Stimulated activated naive B cell treated with anti-CD40 and anti-IgM and Interleukin-4, amounts not matched to agents 10 μg/mL and 1 μg/mL and 100 μg/mL, for 72 hours (primary cell): ENCODE results near the gene SEMA3E.
"Not testable (repeated sequence)": the region's sequence is repeated elsewhere in the genome, so short reads cannot be mapped to it uniquely, and the experiment has no call there.

Experiments used
- ATAC-seq, 2 donors: fragments of 150-1000 bp; cut with Tn5 transposase; replicated peaks; 2 replicates each; pipeline ENCODE4 v1.10.0; 2021; ENCODE audit warnings: moderate library complexity in 1 of 2
- DNase-seq: peaks from one replicate; pipeline ENCODE4 v3.0.0; 2021
- H3K27ac Mint-ChIP-seq: one replicate; pipeline ENCODE4 v1.8.0; 2022; ENCODE audit warnings: mild to moderate bottlenecking, mixed read lengths
- H3K27me3 Mint-ChIP-seq, 2 donors: one replicate each; pipeline ENCODE4 v1.8.0; 2022; ENCODE audit warnings: mixed read lengths in 2 of 2
- H3K36me3 Mint-ChIP-seq, 2 donors: one replicate each; pipeline ENCODE4 v1.8.0; 2022; ENCODE audit warnings: mixed read lengths in 2 of 2, mild to moderate bottlenecking in 1 of 2
- H3K4me1 Mint-ChIP-seq, 2 donors: one replicate each; pipeline ENCODE4 v1.8.0; 2022; ENCODE audit warnings: mixed read lengths in 2 of 2, mild to moderate bottlenecking in 1 of 2
- H3K4me3 Mint-ChIP-seq, 2 donors: one replicate each; pipeline ENCODE4 v1.8.0; 2022; ENCODE audit warnings: mild to moderate bottlenecking in 2 of 2, mixed read lengths in 2 of 2, moderate library complexity in 1 of 2
- H3K9me3 Mint-ChIP-seq, 2 donors: one replicate each; pipeline ENCODE4 v1.8.0; 2022; ENCODE audit warnings: mixed read lengths in 2 of 2, mild to moderate bottlenecking in 1 of 2

Gene SEMA3E

GRCh38 chr7:83648464-83649241 is at the start of gene SEMA3E:
TSS of gene SEMA3E (minus strand) at chr7:83649139.
- Mint-ChIP-seq H3K4me3 (no peak within 1 kb of the TSS), H3K36me3 (no peaks in the 10 kb centered on the region), H3K4me1 (no peaks in the 10 kb centered on the region), H3K27me3 (peaks cover 5 to 15% of the 10 kb centered on the region in 2 donors), H3K9me3 (no peaks in the 10 kb centered on the region), H3K27ac (no peak within 1 kb of the TSS)
- ATAC-seq (no peak), DNase-seq (no peak)

DNA sequence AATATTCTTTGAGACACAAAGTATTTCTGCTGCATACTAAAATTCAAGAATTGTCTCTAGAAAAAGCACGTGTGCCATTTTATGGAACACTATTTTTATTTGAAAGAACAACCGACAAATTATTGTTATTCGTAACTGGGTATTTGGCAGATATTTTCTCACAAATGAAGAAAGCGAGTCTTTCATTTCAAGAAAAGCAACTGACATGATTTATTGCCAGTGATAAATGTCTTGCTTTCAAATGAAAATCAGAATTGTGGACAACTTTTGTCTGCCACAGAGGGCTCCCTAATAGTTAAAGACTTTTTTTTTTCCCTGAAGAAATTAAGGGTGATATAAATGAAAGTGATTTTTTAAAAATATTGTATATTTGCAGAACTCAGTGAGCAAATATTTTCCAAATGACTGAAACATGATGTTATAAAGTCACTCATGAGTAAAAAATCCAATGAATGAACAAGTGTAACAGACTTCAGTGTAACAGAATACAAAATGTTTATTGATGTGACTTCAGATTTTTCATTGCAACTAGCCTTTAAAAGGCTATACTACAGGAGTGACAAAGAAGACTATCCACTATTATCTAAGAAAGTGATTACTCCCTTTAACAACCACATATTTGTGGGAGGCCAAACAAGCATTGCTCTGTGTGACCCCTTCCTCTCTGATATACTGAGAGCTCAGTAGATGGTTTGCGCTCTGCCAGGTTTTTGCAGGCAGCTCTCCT is 49.0 kb upstream of the SEMA3E start:
- DNase-seq (no peak), ATAC-seq (no peak)
- Mint-ChIP-seq H3K27ac (no peak overlapping the region), H3K4me3 (no peak overlapping the region), H3K4me1 (no peaks in the 10 kb centered on the region), H3K27me3 (no peaks in the 10 kb centered on the region), H3K36me3 (no peaks in the 10 kb centered on the region), H3K9me3 (peaks cover 0 to 5% of the 10 kb centered on the region in 2 donors)

DNA sequence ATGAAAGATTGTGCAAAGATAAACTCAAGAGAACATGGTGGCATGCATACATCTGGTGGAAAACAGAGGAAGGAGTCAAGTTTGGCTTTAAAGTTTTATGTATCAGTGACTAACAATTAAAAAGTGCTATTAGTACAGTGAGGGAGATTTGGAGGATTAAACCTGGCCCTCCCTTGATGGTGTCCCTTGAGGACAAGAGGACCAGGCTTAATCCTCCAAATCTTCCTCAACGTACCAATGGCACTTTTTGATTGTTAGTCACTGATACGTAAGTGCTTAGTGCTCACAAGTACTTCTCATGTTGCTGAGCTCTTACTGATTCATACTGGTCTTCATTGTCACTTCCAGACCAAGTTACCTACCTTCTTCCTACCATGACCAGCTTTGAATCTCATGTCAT is 47.2 kb upstream of the SEMA3E start:
- no peaks in the 10 kb centered on the region for H3K4me1 Mint-ChIP-seq
- ATAC-seq (no peak), DNase-seq (no peak)
- H3K36me3 Mint-ChIP-seq, result no peaks in the 10 kb centered on the region
- H3K27me3 Mint-ChIP-seq, result no peaks in the 10 kb centered on the region
- H3K4me3 Mint-ChIP-seq, result no peak overlapping the region
- H3K9me3 Mint-ChIP-seq, result peaks cover 0 to 5% of the 10 kb centered on the region in 2 donors
- no peak overlapping the region for H3K27ac Mint-ChIP-seq

DNA sequence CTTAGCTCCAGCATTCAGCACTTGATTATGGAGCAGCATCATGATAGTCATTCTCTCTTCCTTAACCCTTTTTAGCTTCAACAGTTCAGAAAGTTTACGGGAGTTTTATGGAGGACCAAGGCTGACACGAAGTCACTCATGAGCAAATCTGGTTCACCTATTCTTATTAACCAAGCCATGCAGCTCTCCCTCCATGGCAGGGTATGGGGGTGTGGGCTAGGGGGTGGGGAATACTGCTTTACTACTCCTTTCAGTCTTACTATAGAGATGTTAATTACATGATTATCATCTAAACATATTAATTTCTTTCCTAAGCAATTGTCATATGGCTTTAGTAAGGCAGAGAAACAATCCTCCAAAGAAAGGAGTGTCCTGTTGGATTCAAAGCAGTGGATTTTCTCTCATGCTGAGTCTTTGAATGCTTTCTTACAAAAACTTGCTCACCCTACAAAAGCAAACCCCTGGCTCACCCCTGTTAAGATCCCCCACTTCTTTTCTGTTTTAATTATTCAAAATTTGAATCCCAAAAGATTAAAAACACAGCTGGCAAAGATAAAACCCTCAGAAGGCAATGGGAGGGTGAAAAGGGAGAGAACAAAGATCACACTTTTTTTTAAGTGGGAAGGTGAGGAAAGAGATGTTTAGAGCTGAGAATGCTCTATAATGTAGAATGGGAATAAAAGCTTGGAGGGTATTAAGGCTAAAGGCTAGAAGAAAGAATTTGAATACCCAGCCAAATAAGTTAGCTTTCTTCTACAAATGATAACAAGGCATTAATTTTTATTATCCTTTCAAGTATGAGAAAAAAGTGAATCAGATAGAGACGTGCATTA is 46.4 kb upstream of the SEMA3E start:
- Mint-ChIP-seq H3K27me3 (no peaks in the 10 kb centered on the region), H3K27ac (no peak overlapping the region), H3K36me3 (no peaks in the 10 kb centered on the region), H3K4me1 (no peaks in the 10 kb centered on the region), H3K4me3 (no peak overlapping the region), H3K9me3 (peaks cover 0 to 5% of the 10 kb centered on the region in 2 donors)
- DNase-seq, result no peak
- no peak for ATAC-seq

- DNase-seq, result no peak
- no peaks in the 10 kb centered on the region for H3K36me3 Mint-ChIP-seq
- H3K27me3 Mint-ChIP-seq, result no peaks in the 10 kb centered on the region
- no peaks in the 10 kb centered on the region for H3K4me1 Mint-ChIP-seq
- no peak for ATAC-seq
- H3K4me3 Mint-ChIP-seq, result no peak overlapping the region
- no peak overlapping the region for H3K27ac Mint-ChIP-seq
- peaks cover 0 to 5% of the 10 kb centered on the region in 2 donors for H3K9me3 Mint-ChIP-seq
These were observed 44.3 kb upstream of the SEMA3E start for GRCh38 chr7:83693256-83693655.

- ATAC-seq (no peak), DNase-seq (no peak)
- Mint-ChIP-seq H3K9me3 (no peaks in the 10 kb centered on the region), H3K4me3 (no peak overlapping the region), H3K27ac (no peak overlapping the region), H3K27me3 (no peaks in the 10 kb centered on the region), H3K4me1 (no peaks in the 10 kb centered on the region), H3K36me3 (no peaks in the 10 kb centered on the region)
These were observed 42.2 kb upstream of the SEMA3E start for GRCh38 chr7:83691095-83691494.

DNA sequence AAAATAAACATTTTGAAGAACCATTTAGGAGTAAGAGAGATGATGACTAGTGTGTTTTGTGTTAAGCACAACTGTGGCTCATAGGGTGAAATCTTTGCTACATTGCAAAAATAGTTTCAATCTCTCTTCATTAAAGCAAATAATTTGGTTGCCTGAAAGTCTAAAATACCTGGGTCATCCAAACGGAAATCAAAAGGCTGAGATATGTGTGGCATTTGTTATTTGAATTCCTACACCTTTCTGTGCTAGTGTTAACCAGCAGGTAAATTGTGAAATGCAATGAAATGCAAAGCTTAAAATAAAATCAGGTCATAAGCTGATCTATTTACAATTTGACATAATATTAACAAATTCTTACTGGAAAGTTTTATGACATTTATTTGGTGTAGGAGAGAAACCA is 40.9 kb upstream of the SEMA3E start:
- Mint-ChIP-seq H3K4me3 (no peak overlapping the region), H3K27me3 (no peaks in the 10 kb centered on the region), H3K36me3 (no peaks in the 10 kb centered on the region), H3K9me3 (no peaks in the 10 kb centered on the region), H3K4me1 (no peaks in the 10 kb centered on the region), H3K27ac (no peak overlapping the region)
- ATAC-seq, result no peak
- no peak for DNase-seq

- DNase-seq (no peak), ATAC-seq (no peak)
- Mint-ChIP-seq H3K4me3 (no peak overlapping the region), H3K27ac (no peak overlapping the region), H3K4me1 (no peaks in the 10 kb centered on the region), H3K9me3 (no peaks in the 10 kb centered on the region), H3K36me3 (no peaks in the 10 kb centered on the region), H3K27me3 (no peaks in the 10 kb centered on the region)
These were observed 37.5 kb upstream of the SEMA3E start for GRCh38 chr7:83686416-83686815.

- no peaks in the 10 kb centered on the region for H3K27me3 Mint-ChIP-seq
- no peaks in the 10 kb centered on the region for H3K4me1 Mint-ChIP-seq
- DNase-seq (no peak), ATAC-seq (no peak)
- H3K36me3 Mint-ChIP-seq, result no peaks in the 10 kb centered on the region
- no peak overlapping the region for H3K4me3 Mint-ChIP-seq
- no peak overlapping the region for H3K27ac Mint-ChIP-seq
- H3K9me3 Mint-ChIP-seq, result no peaks in the 10 kb centered on the region
These were observed 36.0 kb upstream of the SEMA3E start for GRCh38 chr7:83684928-83685327.

GRCh38 chr7:83681200-83681778 is 32.4 kb upstream of the SEMA3E start:
- Mint-ChIP-seq H3K4me1 (no peaks in the 10 kb centered on the region), H3K9me3 (no peaks in the 10 kb centered on the region), H3K4me3 (no peak overlapping the region), H3K27me3 (no peaks in the 10 kb centered on the region), H3K27ac (no peak overlapping the region), H3K36me3 (no peaks in the 10 kb centered on the region)
- ATAC-seq (no peak), DNase-seq (no peak)

GRCh38 chr7:83677180-83677866 is 28.4 kb upstream of the SEMA3E start:
- Mint-ChIP-seq H3K36me3 (no peaks in the 10 kb centered on the region), H3K27me3 (no peaks in the 10 kb centered on the region), H3K4me3 (no peak overlapping the region), H3K27ac (no peak overlapping the region), H3K9me3 (no peaks in the 10 kb centered on the region), H3K4me1 (no peaks in the 10 kb centered on the region)
- DNase-seq, result no peak
- no peak for ATAC-seq

GRCh38 chr7:83673291-83673690 is 24.4 kb upstream of the SEMA3E start:
- H3K4me3 Mint-ChIP-seq, H3K36me3 Mint-ChIP-seq: not testable (repeated sequence)

GRCh38 chr7:83672157-83672556 is 23.2 kb upstream of the SEMA3E start:
- Mint-ChIP-seq H3K36me3 (no peaks in the 10 kb centered on the region), H3K4me1 (no peaks in the 10 kb centered on the region), H3K27ac (no peak overlapping the region), H3K4me3 (no peak overlapping the region), H3K27me3 (no peaks in the 10 kb centered on the region), H3K9me3 (no peaks in the 10 kb centered on the region)
- DNase-seq (no peak), ATAC-seq (no peak)

More at GRCh38 chr7:83673291-83673690, 24.4 kb upstream of the SEMA3E start:
- not testable (repeated sequence) for DNase-seq, H3K27me3 Mint-ChIP-seq, H3K9me3 Mint-ChIP-seq, ATAC-seq, H3K27ac Mint-ChIP-seq, H3K4me1 Mint-ChIP-seq

- H3K4me1 Mint-ChIP-seq, result no peaks in the 10 kb centered on the region
- ATAC-seq (no peak), DNase-seq (no peak)
- H3K27ac Mint-ChIP-seq, result no peak overlapping the region
- H3K36me3 Mint-ChIP-seq, result no peaks in the 10 kb centered on the region
- H3K9me3 Mint-ChIP-seq, result peaks cover 3 to 7% of the 10 kb centered on the region in 2 donors
- H3K27me3 Mint-ChIP-seq, result no peaks in the 10 kb centered on the region
- no peak overlapping the region for H3K4me3 Mint-ChIP-seq
These were observed 14.2 kb upstream of the SEMA3E start for GRCh38 chr7:83663131-83663530.
